BLaER1 treated with 17β-estradiol and CSF1 and Interleukin-3, amounts not matched to agents 10 nM and 100 nM (cell line): ENCODE measurements around the gene MATN3.
"Not testable (repeated sequence)": the region's sequence is repeated elsewhere in the genome, so short reads cannot be mapped to it uniquely, and the experiment has no call there.

Experiments used
- H3K27ac ChIP-seq, 11 experiments: shearing (Covaris generic); formaldehyde crosslinking; 2 replicates each; pipeline ENCODE4 v1.8.1; 2022
- H3K27me3 ChIP-seq, 11 experiments: shearing (Covaris generic); formaldehyde crosslinking; 2 replicates each; pipeline ENCODE4 v1.8.1; 2022
- H3K36me3 ChIP-seq, 11 experiments: shearing (Covaris generic); formaldehyde crosslinking; 2 replicates each; pipeline ENCODE4 v1.8.1; 2022
- H3K4me1 ChIP-seq, 10 experiments: shearing (Covaris generic); formaldehyde crosslinking; 2 replicates each; pipeline ENCODE4 v1.8.1; 2022
- H3K4me2 ChIP-seq, 11 experiments: shearing (Covaris generic); formaldehyde crosslinking; 2 replicates each; pipeline ENCODE4 v1.8.1; 2022
- H3K4me3 ChIP-seq, 10 experiments: shearing (Covaris generic); formaldehyde crosslinking; 2 replicates each; pipeline ENCODE4 v1.8.1; 2022
- H3K9ac ChIP-seq, 11 experiments: shearing (Covaris generic); formaldehyde crosslinking; 2 replicates each; pipeline ENCODE4 v1.8.1; 2022
- H3K9me3 ChIP-seq, 11 experiments: shearing (Covaris generic); formaldehyde crosslinking; replicated peaks in 1 of 11; 2 replicates each; pipeline ENCODE4 v1.8.1; 2022
- H4K20me1 ChIP-seq, 11 experiments: shearing (Covaris generic); formaldehyde crosslinking; 2 replicates each; pipeline ENCODE4 v1.8.1; 2022
- Cebpa-rat ChIP-seq, 11 experiments: shearing (Covaris generic); IDR thresholded peaks; 2 replicates each; pipeline ENCODE4 v1.8.1; 2022

The MATN3 gene

GRCh38 chr2:20052229-20052851 lies 39.9 kb upstream of the MATN3 start:
- H3K27ac ChIP-seq, result peak overlapping the region; percentile 88 to 99 (median 92)
- H3K36me3 ChIP-seq, result peaks cover 0 to 10% (median 0%) of the 10 kb centered on the region in 11 experiments; a peak in 2 of 22 replicates
- peak overlapping the region; percentile 87 to 96 (median 92) for H3K9ac ChIP-seq
- H3K4me2 ChIP-seq, result peak overlapping the region; percentile 73 to 97 (median 83)
- no peak for TF ChIP-seq Cebpa-rat (IDR thresholded peaks at IDR 0.05)
- H4K20me1 ChIP-seq, result peaks cover 0 to 23% (median 5%) of the 10 kb centered on the region in 11 experiments; a peak in 8 of 22 replicates
- H3K4me1 ChIP-seq, result peaks cover 23 to 32% (median 28%) of the 10 kb centered on the region in 10 experiments
- no peaks in the 10 kb centered on the region for H3K27me3 ChIP-seq
- H3K9me3 ChIP-seq, result no peaks in the 10 kb centered on the region
- peak overlapping the region; percentile 79 to 96 (median 84) for H3K4me3 ChIP-seq

- no peaks in the 10 kb centered on the region for H3K27me3 ChIP-seq
- H3K27ac ChIP-seq, result peak within 1 kb of the TSS; percentile 88 to 99 (median 92)
- peak within 1 kb of the TSS; percentile 87 to 96 (median 92) for H3K9ac ChIP-seq
- TF ChIP-seq Cebpa-rat (IDR thresholded peaks at IDR 0.05), result no peak
- H3K9me3 ChIP-seq, result no peaks in the 10 kb centered on the region
- H3K36me3 ChIP-seq, result peaks cover 0 to 10% (median 0%) of the 10 kb centered on the region in 11 experiments; a peak in 7 of 22 replicates
- H4K20me1 ChIP-seq, result peaks cover 0 to 28% (median 9%) of the 10 kb centered on the region in 11 experiments; a peak in 12 of 22 replicates
- H3K4me2 ChIP-seq, result peak within 1 kb of the TSS; percentile 77 to 97 (median 90)
- H3K4me1 ChIP-seq, result peaks cover 23 to 36% (median 29%) of the 10 kb centered on the region in 10 experiments
- peak within 1 kb of the TSS; percentile 79 to 96 (median 84) for H3K4me3 ChIP-seq
Observed at GRCh38 chr2:20051532-20052228, 39.2 kb upstream of the MATN3 start, which contains the start of gene LAPTM4A. Gene LAPTM4A, minus strand, starts transcription at chr2:20051628. Its CDS starts 108 bp downstream, at chr2:20051520.

GRCh38 chr2:20050646-20051531 lies 38.4 kb upstream of the MATN3 start:
- Histone ChIP-seq H3K9me3 (no peaks in the 10 kb centered on the region), H4K20me1 (peaks cover 0 to 36% (median 16%) of the 10 kb centered on the region in 11 experiments; a peak in 15 of 22 replicates), H3K27me3 (no peaks in the 10 kb centered on the region), H3K36me3 (peaks cover 0 to 16% (median 4%) of the 10 kb centered on the region in 11 experiments; a peak in 9 of 22 replicates), H3K4me1 (peaks cover 23 to 42% (median 29%) of the 10 kb centered on the region in 10 experiments), H3K27ac (peak overlapping the region; percentile 88 to 99 (median 92)), H3K4me3 (peak overlapping the region; percentile 79 to 96 (median 84)), H3K4me2 (peak overlapping the region; percentile 77 to 95 (median 89)), H3K9ac (peak overlapping the region; percentile 87 to 96 (median 92))
- no peak for TF ChIP-seq Cebpa-rat (IDR thresholded peaks at IDR 0.05)

GRCh38 chr2:20050104-20050645 lies 37.7 kb upstream of the MATN3 start:
- Histone ChIP-seq H3K27ac (peak overlapping the region; percentile 88 to 99 (median 92)), H3K36me3 (peaks cover 7 to 23% (median 11%) of the 10 kb centered on the region in 11 experiments; a peak in 18 of 22 replicates), H3K9ac (peak overlapping the region; percentile 87 to 96 (median 92)), H3K4me3 (peak overlapping the region; percentile 79 to 96 (median 84)), H3K27me3 (no peaks in the 10 kb centered on the region), H4K20me1 (peaks cover 7 to 44% (median 23%) of the 10 kb centered on the region in 11 experiments; a peak in 20 of 22 replicates), H3K9me3 (no peaks in the 10 kb centered on the region), H3K4me2 (peak overlapping the region; percentile 77 to 95 (median 89)), H3K4me1 (peaks cover 23 to 49% (median 29%) of the 10 kb centered on the region in 10 experiments)
- TF ChIP-seq Cebpa-rat (IDR thresholded peaks at IDR 0.05), result no peak

- H3K27me3 ChIP-seq, result no peaks in the 10 kb centered on the region
- H3K4me1 ChIP-seq, result peaks cover 23 to 54% (median 29%) of the 10 kb centered on the region in 10 experiments
- H3K36me3 ChIP-seq, result peaks cover 12 to 29% (median 17%) of the 10 kb centered on the region in 11 experiments; a peak in 18 of 22 replicates
- no peak for TF ChIP-seq Cebpa-rat (IDR thresholded peaks at IDR 0.05)
- H3K27ac ChIP-seq, result peak overlapping the region; percentile 88 to 99 (median 92)
- peak overlapping the region; percentile 77 to 95 (median 89) for H3K4me2 ChIP-seq
- peak overlapping the region; percentile 87 to 96 (median 92) for H3K9ac ChIP-seq
- H3K9me3 ChIP-seq, result no peaks in the 10 kb centered on the region
- H3K4me3 ChIP-seq, result peak overlapping the region; percentile 79 to 96 (median 84)
- peaks cover 11 to 49% (median 28%) of the 10 kb centered on the region in 11 experiments; a peak in 20 of 22 replicates for H4K20me1 ChIP-seq
Observed at GRCh38 chr2:20049637-20050036, 37.2 kb upstream of the MATN3 start.

- TF ChIP-seq Cebpa-rat (IDR thresholded peaks at IDR 0.05), result no peak
- peaks cover 17 to 37% (median 25%) of the 10 kb centered on the region in 11 experiments; a peak in 20 of 22 replicates for H3K36me3 ChIP-seq
- H3K27me3 ChIP-seq, result no peaks in the 10 kb centered on the region
- peaks cover 19 to 58% (median 37%) of the 10 kb centered on the region in 11 experiments; a peak in 21 of 22 replicates for H4K20me1 ChIP-seq
- no peaks in the 10 kb centered on the region for H3K9me3 ChIP-seq
- H3K4me3 ChIP-seq, result peak overlapping the region; percentile 79 to 96 (median 84)
- peaks cover 28 to 63% (median 31%) of the 10 kb centered on the region in 10 experiments for H3K4me1 ChIP-seq
- H3K9ac ChIP-seq, result peak overlapping the region; percentile 87 to 96 (median 92)
- H3K27ac ChIP-seq, result peak overlapping the region; percentile 88 to 99 (median 92)
- peak overlapping the region; percentile 77 to 95 (median 89) for H3K4me2 ChIP-seq
Observed at GRCh38 chr2:20048488-20049448, 36.3 kb upstream of the MATN3 start.

- H4K20me1 ChIP-seq, result peaks cover 46 to 87% (median 66%) of the 10 kb centered on the region in 11 experiments
- peak overlapping the region in 2 of 11 experiments; percentile 12 to 20; a peak in 2 of 22 replicates for H3K4me2 ChIP-seq
- H3K4me1 ChIP-seq, result peaks cover 19 to 78% (median 30%) of the 10 kb centered on the region in 10 experiments
- not testable (repeated sequence) for H3K4me3 ChIP-seq, H3K27ac ChIP-seq, H3K9ac ChIP-seq, H3K27me3 ChIP-seq, H3K9me3 ChIP-seq
- peaks cover 36 to 67% (median 49%) of the 10 kb centered on the region in 11 experiments for H3K36me3 ChIP-seq
Observed at GRCh38 chr2:20045712-20046292, 33.3 kb upstream of the MATN3 start.
